Fibroblast of the aortic adventitia (primary cell): Measurements from ENCODE around the gene KRT83. TPM values are rescaled to one million over a fixed set of nuclear protein-coding genes. Genes with fewer than 3 reads are reported as not detected.

ENCODE experiments used
- DNase-seq: peaks from one replicate; pipeline ENCODE4 v3.0.0-alpha.2; 2010; ENCODE audit warnings: low read depth
- H3K4me3 ChIP-seq: 2 replicates; pipeline ENCODE4 v1.5.1; 2011; ENCODE audit warnings: low read depth, mild to moderate bottlenecking, control low read depth, low read length, moderate library complexity
- total RNA-seq: library from RNA; depleted of rRNA; stranded (reverse); fragments of >200 nt; gene quantifications from 2 replicates; pipeline ENCODE4 v1.2.3, GENCODE V29; 2012; ENCODE audit warnings: low replicate concordance
- TF ChIP-seq, protein P1 (sequence below): IDR thresholded peaks from 2 replicates; pipeline ENCODE4 v1.5.1; 2011; ENCODE audit warnings: mild to moderate bottlenecking, low read length, control low read depth, inconsistent platforms; ENCODE audit not compliant: insufficient read depth

KRT83 gene
- total RNA-seq, 1 donor: not detected

DNA sequence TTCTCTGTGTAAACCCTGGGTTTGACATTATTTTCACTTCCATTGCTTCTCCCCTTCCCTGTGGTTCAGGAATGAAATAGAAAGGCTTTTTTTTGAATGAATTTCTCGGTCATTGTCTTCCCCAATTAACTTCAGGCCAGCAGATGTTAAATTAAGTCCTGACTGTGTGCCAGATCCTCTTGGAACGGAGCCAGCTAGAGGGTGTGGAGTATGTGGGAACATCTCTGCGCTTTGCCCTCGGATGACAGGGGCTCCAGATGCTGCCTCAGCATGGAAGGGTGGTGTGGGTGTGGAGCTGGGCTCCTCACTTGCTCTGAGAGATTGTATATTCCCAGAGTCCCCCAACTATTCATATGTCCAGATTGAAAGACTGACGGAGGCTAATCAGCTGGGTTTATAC is 33.0 kb upstream of the KRT83 start:
- no peak for DNase-seq
- no peak overlapping the region for H3K4me3 ChIP-seq
- TF ChIP-seq, protein P1, sequence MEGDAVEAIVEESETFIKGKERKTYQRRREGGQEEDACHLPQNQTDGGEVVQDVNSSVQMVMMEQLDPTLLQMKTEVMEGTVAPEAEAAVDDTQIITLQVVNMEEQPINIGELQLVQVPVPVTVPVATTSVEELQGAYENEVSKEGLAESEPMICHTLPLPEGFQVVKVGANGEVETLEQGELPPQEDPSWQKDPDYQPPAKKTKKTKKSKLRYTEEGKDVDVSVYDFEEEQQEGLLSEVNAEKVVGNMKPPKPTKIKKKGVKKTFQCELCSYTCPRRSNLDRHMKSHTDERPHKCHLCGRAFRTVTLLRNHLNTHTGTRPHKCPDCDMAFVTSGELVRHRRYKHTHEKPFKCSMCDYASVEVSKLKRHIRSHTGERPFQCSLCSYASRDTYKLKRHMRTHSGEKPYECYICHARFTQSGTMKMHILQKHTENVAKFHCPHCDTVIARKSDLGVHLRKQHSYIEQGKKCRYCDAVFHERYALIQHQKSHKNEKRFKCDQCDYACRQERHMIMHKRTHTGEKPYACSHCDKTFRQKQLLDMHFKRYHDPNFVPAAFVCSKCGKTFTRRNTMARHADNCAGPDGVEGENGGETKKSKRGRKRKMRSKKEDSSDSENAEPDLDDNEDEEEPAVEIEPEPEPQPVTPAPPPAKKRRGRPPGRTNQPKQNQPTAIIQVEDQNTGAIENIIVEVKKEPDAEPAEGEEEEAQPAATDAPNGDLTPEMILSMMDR: no peak

DNA sequence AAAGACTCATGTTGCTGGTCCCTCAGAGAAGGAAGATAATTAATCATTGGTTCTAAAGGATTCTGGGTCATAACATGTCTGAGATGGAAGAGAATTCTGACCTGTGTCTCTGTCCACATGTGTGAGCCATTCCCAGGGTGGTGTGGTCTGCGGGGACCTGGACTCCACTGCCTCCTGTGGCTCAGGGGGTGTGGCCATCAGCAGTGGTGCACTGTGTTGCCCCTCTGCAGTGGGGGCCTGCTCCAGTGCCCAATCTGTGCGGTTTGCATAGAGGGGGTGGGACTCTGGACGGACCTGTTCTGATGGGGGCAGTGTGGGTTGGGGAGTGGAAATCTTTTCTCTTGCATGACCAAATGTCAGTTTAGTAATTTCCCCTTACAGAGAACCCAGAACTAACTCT is 32.6 kb upstream of the KRT83 start:
- no peak for DNase-seq
- no peak overlapping the region for H3K4me3 ChIP-seq
- TF ChIP-seq, protein P1: no peak

DNA sequence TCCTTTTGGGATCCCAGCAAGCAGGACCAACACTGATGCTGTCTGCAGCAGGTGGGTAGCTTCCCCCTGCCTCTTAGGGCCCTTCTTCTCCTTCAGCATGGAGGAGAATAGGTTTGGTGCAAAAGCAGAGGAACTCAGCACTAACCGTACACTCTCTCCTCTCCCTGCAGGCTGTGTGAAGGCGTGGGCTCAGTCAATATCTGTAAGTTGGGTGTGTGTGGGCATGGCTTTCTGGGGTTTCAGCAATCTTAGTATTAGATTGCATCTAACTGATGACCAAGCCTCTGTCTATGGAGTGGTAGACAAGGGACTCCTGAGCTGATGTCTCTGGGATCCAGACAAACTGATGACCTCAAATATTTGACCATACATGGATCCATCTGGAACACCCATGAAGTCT is 31.8 kb upstream of the KRT83 start:
- no peak overlapping the region for H3K4me3 ChIP-seq
- DNase-seq: no peak
- TF ChIP-seq, protein P1: no peak

DNA sequence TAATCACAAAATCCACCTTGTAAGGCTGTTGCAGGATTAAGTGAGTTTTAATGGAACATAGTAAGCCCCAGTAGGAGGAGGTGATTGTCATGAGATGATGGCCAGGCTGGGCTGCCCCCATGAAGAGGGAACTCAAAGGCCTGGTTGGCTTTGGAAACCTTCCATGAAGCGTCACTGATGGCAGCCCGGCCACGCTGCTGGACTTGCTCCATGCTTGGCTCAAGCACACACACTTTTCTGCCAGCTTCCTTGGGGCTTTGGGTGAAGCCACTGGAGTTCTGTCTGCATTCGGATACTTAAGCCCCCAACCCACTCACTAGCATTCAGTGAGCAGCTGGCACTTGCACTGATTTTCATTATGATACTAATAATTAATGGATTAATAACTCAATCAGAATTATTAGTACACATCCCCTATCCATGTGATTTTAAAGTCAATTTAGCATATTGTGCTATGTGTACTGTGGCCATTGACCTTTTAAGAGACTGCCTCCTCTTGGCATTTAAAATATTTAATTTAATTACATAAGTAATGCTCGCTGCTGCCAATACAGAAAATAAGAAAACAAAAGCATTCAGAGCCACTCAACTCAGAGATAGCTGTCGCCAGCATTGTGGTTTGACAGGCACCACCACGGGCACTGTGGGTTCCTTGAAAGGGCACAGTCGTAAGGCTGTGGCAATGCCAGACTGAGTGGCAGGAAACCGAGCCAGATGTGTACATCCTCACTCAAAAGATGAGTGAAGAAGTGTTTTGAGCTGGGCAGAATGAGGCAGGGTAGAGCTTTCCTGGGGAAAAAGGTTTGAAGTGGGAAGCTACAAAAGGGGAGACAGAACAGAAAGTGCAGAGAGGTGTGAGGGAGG is 30.2 kb upstream of the KRT83 start:
- TF ChIP-seq, protein P1: no peak
- no peak for DNase-seq
- H3K4me3 ChIP-seq: no peak overlapping the region

DNA sequence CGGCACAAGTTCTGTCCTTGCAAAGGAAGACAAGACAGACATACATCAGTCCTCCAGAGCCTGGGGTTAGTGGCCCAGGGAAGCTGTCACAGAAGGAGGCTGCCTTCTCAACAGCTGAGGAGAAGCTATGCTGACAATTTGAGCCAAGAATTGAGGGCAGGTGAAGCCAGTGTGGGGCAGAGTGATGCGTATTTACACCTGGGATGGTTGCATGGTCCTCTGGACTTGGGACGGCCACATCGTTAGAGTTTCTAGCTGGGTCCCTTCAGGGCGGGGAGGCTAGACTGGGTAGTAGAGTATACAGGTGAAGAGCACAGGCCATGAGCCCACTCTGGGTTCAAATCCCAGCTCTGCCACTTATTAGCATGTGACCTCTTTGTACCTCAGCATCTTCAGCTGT is 29.6 kb upstream of the KRT83 start:
- no peak overlapping the region for H3K4me3 ChIP-seq
- TF ChIP-seq, protein P1: no peak
- DNase-seq: no peak

DNA sequence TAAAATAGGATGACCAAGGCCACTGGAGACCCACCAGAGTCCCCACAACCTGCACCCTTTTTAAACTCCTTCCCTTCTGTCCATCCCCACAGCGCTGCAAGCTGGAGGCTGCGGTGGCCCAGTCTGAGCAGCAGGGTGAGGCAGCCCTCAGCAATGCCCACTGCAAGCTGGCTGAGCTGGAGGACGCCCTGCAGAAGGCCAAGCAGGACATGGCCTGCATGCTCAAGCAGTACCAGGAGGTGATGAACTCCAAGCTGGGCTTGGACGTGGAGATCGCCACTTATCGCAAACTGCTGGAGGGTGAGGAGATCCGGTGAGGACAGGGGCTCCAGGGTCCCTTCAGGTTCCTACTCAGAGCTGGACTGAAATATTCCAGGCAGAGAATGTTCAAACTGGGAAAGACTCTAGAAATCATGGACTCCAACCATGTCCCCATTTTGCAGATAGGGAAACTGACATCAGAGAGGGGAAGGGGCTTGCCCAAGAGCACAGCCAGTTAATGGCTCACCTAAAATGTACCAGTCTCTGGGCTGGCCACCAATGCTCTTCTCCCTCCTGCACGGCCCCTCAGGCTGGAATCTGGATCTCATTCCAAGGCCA is 28.9 kb upstream of the KRT83 start:
- no peak for DNase-seq
- no peak overlapping the region for H3K4me3 ChIP-seq
- TF ChIP-seq, protein P1: no peak
